ENCODE results near the gene UBE3D.

The UBE3D gene

DNA sequence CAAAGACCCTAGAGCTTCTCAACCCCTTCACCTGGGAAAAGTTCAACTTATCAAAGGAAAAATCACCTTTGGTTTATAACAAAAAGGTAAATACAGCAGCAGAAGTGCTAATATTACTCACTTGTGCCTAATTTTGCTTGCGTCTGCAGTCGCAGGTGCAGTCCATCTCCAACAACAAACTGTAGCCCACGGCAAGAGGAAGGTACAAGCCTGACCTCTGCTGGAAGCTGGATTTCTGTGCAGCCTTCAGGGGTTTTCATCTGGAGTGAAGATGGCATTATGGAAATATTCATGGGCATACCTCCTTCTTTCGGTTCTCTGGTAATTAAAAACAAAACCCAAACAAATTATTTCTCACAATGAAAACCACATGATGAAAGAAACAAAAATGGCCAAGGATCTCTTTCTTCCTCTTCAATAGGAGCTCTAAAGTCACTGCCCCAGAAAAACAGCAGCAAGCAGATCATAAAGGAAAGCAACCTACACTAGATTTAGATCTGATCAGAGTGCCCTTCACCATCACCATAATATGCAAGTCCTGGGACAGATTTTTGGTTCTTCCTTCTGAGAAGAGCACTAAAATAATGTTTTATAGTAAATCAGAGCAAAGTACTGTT is 7.8 kb downstream of the UBE3D start:
- no peak overlapping the region for H3K4me3 ChIP-seq (ENCODE audit: low read depth, low read length)
- TF ChIP-seq CTCF (IDR thresholded peaks at IDR 0.05; ENCODE audit: borderline replicate concordance, insufficient read depth, low read depth, low read length), result peak; percentile 65; the same call in 1 of the 2 replicates

- peak; percentile 64 for TF ChIP-seq CTCF (IDR thresholded peaks at IDR 0.05; ENCODE audit: borderline replicate concordance, insufficient read depth, low read depth, low read length)
- no peak overlapping the region for H3K4me3 ChIP-seq (ENCODE audit: low read depth, low read length)
Measured at GRCh38 chr6:83055366-83055964, 10.2 kb downstream of the UBE3D start.

GRCh38 chr6:83053678-83054077 is 12.0 kb downstream of the UBE3D start:
- no peak for TF ChIP-seq CTCF (IDR thresholded peaks at IDR 0.05; ENCODE audit: borderline replicate concordance, insufficient read depth, low read depth, low read length)
- H3K4me3 ChIP-seq (ENCODE audit: low read depth, low read length), result no peak overlapping the region

- TF ChIP-seq CTCF (IDR thresholded peaks at IDR 0.05; ENCODE audit: borderline replicate concordance, insufficient read depth, low read depth, low read length), result no peak
- no peak overlapping the region for H3K4me3 ChIP-seq (ENCODE audit: low read depth, low read length)
Measured at GRCh38 chr6:83051377-83052172, 14.1 kb downstream of the UBE3D start.

DNA sequence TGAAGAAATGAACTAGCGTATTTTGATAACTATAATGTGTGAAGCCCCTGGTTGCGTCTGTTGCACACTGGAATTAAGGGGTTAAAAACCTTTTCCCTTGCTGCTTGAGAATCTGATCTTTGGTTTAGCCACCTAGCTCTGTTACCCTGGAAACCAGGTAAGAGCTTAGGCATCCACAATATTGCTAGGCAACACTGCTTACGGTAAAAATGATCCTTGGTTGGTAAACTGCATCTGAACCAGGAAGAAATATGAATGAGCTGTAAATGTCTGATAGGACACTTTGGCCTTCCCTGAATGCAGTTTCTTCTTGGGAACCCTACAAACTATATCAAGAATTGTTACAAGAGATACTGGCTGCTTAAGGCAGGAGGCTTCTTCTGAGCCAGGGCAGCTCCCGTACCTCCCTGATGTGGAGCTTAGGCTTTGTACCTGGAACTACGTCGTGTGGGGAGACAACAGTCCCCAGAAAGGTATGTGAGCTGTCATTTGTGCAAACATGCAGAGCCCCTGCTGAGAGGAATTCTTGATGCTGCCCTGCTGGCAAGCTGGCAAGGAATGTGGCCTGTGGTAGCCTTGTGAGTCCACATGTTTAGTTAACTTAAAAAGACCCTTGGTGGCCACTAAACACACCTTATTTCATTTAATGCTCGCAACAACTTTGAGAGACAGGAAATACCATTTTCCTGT is 18.4 kb downstream of the UBE3D start:
- H3K4me3 ChIP-seq (ENCODE audit: low read depth, low read length), result no peak overlapping the region
- no peak for TF ChIP-seq CTCF (IDR thresholded peaks at IDR 0.05; ENCODE audit: borderline replicate concordance, insufficient read depth, low read depth, low read length)

- TF ChIP-seq CTCF (IDR thresholded peaks at IDR 0.05; ENCODE audit: borderline replicate concordance, insufficient read depth, low read depth, low read length), result no peak
- H3K4me3 ChIP-seq (ENCODE audit: low read depth, low read length), result no peak overlapping the region
Measured at GRCh38 chr6:83044091-83044768, 21.4 kb downstream of the UBE3D start.

All from GM12875 (cell line).